Uterus (tissue), 2 donors: ENCODE results near the gene CACNA2D4.

Source experiments
- CTCF ChIP-seq, 4 experiments: fragments of 200-600 bp in 2 of 4; fragments of 450-650 bp in 2 of 4; sonication (generic) in 2 of 4; IDR thresholded peaks; one replicate each; pipeline ENCODE4 v1.5.1; 2016 to 2019; ENCODE audit warnings: antibody characterized with exemption in 4 of 4, mild to moderate bottlenecking in 2 of 4, moderate library complexity in 1 of 4
- POLR2A ChIP-seq, 2 donors: fragments of 450-650 bp; IDR thresholded peaks; one replicate each; pipeline ENCODE4 v1.6.1; 2016; ENCODE audit warnings: antibody characterized with exemption in 2 of 2, mild to moderate bottlenecking in 1 of 2, moderate library complexity in 1 of 2

GRCh38 chr12:1801303-1801975 is 117.0 kb downstream of the CACNA2D4 start:
- TF ChIP-seq CTCF (IDR thresholded peaks at IDR 0.05) (no peak), POLR2A (IDR thresholded peaks at IDR 0.05) (no peak)
